ENCODE data around the gene KISS1R. TPM values are rescaled to one million over a fixed set of nuclear protein-coding genes. Genes with fewer than 3 reads are reported as not detected.

Gene KISS1R
- total RNA-seq, 1 experiment from 2014 or later = not detected

DNA sequence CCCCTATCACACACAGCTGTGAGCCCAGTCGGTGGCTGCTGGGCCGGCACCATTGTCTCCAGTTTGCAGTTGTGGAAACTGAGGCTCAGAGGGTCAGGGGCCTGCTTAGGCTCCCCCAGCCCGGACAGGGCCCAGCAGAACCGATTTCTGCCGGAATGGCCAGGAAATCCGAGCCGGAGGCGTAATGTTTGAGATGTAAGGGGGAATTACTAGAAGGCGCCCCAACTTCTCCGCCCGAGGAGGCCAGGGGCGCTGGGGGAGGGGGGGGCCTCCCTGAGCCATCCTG lies 962 bp downstream of the KISS1R start:
- CTCF ChIA-PET = interaction anchor here (0.7 kb wide), 1 partner anchor 148 kb away, joined by 5 read pairs; no protein-coding TSS in a partner anchor
- Mint-ChIP-seq H3K27ac (ENCODE audit: low read depth, unreplicated experiment) (no peak overlapping the region), H3K4me1 (ENCODE audit: insufficient read depth, unreplicated experiment) (no peaks in the 10 kb centered on the region), H3K27me3 (ENCODE audit: insufficient read depth, unreplicated experiment) (no peaks in the 10 kb centered on the region), H3K9me3 (ENCODE audit: unreplicated experiment) (no peaks in the 10 kb centered on the region), H3K36me3 (ENCODE audit: insufficient read depth, unreplicated experiment) (no peaks in the 10 kb centered on the region), H3K4me3 (ENCODE audit: unreplicated experiment) (no peak overlapping the region)
- TF ChIP-seq, protein P1, sequence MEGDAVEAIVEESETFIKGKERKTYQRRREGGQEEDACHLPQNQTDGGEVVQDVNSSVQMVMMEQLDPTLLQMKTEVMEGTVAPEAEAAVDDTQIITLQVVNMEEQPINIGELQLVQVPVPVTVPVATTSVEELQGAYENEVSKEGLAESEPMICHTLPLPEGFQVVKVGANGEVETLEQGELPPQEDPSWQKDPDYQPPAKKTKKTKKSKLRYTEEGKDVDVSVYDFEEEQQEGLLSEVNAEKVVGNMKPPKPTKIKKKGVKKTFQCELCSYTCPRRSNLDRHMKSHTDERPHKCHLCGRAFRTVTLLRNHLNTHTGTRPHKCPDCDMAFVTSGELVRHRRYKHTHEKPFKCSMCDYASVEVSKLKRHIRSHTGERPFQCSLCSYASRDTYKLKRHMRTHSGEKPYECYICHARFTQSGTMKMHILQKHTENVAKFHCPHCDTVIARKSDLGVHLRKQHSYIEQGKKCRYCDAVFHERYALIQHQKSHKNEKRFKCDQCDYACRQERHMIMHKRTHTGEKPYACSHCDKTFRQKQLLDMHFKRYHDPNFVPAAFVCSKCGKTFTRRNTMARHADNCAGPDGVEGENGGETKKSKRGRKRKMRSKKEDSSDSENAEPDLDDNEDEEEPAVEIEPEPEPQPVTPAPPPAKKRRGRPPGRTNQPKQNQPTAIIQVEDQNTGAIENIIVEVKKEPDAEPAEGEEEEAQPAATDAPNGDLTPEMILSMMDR (IDR thresholded peaks at IDR 0.05; ENCODE audit: unreplicated experiment) = no peak
- POLR2A ChIA-PET = interaction anchor here (0.9 kb wide), 1 partner anchor 63 kb away, joined by 3 read pairs; no protein-coding TSS in a partner anchor
- intact Hi-C loops (cut with micrococcal nuclease) = no loop called here
- BruUV-seq (replicated peaks) = no TSS peak
- DNase-seq (ENCODE audit: unreplicated experiment) = no peak

DNA sequence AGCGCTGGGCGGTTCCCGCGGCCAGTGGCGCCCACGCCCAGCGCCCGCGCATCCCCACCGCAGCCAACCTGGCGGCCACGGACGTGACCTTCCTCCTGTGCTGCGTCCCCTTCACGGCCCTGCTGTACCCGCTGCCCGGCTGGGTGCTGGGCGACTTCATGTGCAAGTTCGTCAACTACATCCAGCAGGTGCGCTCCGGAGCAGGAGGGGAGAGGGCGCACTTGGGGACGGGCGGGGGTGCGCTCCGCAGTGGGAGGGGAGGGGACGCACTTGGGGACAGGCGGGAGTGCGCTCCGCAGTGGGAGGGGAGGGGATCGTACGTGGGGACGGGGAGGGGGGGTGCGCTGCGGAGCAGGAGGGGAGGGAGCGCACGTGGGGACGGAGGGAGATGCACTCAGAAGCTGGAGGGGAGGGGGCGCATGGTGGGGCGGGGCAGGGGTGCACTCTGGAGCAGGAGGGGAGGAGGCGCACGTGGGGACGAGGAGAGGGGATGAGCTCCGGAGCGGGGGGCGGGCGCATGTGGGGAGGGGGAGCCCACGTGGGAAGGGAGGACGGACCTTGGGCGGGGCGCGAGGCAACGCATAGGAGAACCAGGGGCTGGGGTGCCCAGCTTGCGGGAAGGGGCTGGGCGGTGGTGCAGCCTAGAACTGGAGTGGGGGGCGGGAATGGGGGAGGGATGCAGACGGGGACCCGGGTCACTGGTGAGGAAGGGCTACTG lies 1.5 kb downstream of the KISS1R start:
- no peaks in the 10 kb centered on the region for H3K27me3 Mint-ChIP-seq (ENCODE audit: insufficient read depth, unreplicated experiment)
- no peak overlapping the region for H3K4me3 Mint-ChIP-seq (ENCODE audit: unreplicated experiment)
- H3K27ac Mint-ChIP-seq (ENCODE audit: low read depth, unreplicated experiment) = no peak overlapping the region
- intact Hi-C loops (cut with micrococcal nuclease) = no loop called here
- ChIA-PET POLR2A (interaction anchor here (0.9 kb wide), 1 partner anchor 62 kb away, joined by 3 read pairs; no protein-coding TSS in a partner anchor), CTCF (interaction anchor here (0.5 to 0.7 kb wide), 2 partner anchors 64 to 149 kb away, joined by 4 to 5 read pairs; no protein-coding TSS in a partner anchor)
- TF ChIP-seq, protein P1 (IDR thresholded peaks at IDR 0.05; ENCODE audit: unreplicated experiment) = no peak
- H3K9me3 Mint-ChIP-seq (ENCODE audit: unreplicated experiment) = no peaks in the 10 kb centered on the region
- DNase-seq (ENCODE audit: unreplicated experiment) = no peak
- no peaks in the 10 kb centered on the region for H3K36me3 Mint-ChIP-seq (ENCODE audit: insufficient read depth, unreplicated experiment)
- BruUV-seq (replicated peaks) = no TSS peak
- no peaks in the 10 kb centered on the region for H3K4me1 Mint-ChIP-seq (ENCODE audit: insufficient read depth, unreplicated experiment)

- Mint-ChIP-seq H3K27ac (ENCODE audit: low read depth, unreplicated experiment) (no peak overlapping the region), H3K4me3 (ENCODE audit: unreplicated experiment) (no peak overlapping the region), H3K36me3 (ENCODE audit: insufficient read depth, unreplicated experiment) (no peaks in the 10 kb centered on the region), H3K27me3 (ENCODE audit: insufficient read depth, unreplicated experiment) (no peaks in the 10 kb centered on the region), H3K4me1 (ENCODE audit: insufficient read depth, unreplicated experiment) (no peaks in the 10 kb centered on the region), H3K9me3 (ENCODE audit: unreplicated experiment) (no peaks in the 10 kb centered on the region)
- intact Hi-C loops (cut with micrococcal nuclease) = no loop called here
- ChIA-PET POLR2A (no interaction called here), CTCF (interaction anchor here (0.5 to 1.3 kb wide), 2 partner anchors 63 to 65 kb away, joined by 3 to 4 read pairs; no protein-coding TSS in a partner anchor)
- no peak for DNase-seq (ENCODE audit: unreplicated experiment)
- no TSS peak for BruUV-seq (replicated peaks)
- TF ChIP-seq, protein P1 (IDR thresholded peaks at IDR 0.05; ENCODE audit: unreplicated experiment) = no peak
Observed at GRCh38 chr19:919199-920050, 2.3 kb downstream of the KISS1R start.
